Measurements from ENCODE around the gene CFAP54. TPM values are rescaled to one million over a fixed set of nuclear protein-coding genes. Genes with fewer than 3 reads are reported as not detected.

Gene CFAP54
- total and polyA plus RNA-seq, 2 of the 4 experiments (the other 2 are of a cell fraction), result 0.18 to 0.41 TPM

DNA sequence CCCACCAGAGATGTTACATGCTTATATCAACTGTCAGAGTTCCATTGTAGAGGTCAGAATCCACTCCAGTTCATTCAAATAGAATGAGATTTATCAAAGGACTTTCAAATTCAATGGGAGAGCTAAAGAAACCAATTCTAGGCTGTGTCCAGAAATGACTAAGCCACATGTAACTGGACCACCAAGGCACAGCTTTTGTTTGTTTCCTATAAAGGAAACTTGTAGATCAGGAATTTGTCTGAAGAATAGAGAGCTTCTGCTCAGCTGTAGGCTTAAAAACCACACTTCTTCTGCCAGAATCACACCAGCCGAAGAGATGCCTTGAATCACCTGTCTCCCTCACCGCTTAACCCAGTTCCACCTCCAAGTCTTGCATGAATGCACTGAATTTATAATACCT, 283.7 kb downstream of the CFAP54 start:
- H4K5ac ChIP-seq (ENCODE audit: low read depth, low read length), result no peak overlapping the region
- H3K18ac ChIP-seq (ENCODE audit: low read depth, low read length), result no peak overlapping the region
- ChIA-PET CTCF (no interaction called here), POLR2A (ENCODE audit: unreplicated experiment) (no interaction called here)
- no peak overlapping the region for H2AK9ac ChIP-seq (replicated peaks; ENCODE audit: low read depth, low read length, poor library complexity)
- no CpG with 5 or more reads among the region's 2 CpGs for WGBS, 2 experiments (ENCODE audit: extremely low coverage in 2 of 2, insufficient read length in 1 of 2)
- H2BK5ac ChIP-seq (ENCODE audit: low read depth, low read length, poor library complexity, severe bottlenecking), result no peak overlapping the region
- H2AK5ac ChIP-seq (ENCODE audit: low read depth, low read length), result no peak overlapping the region
- no peak overlapping the region for H3K4ac ChIP-seq (ENCODE audit: low read depth, low read length)
- no peak for TF ChIP-seq MAFK (IDR thresholded peaks at IDR 0.05; ENCODE audit: low read depth, low read length)
- TF ChIP-seq SMC3 (IDR thresholded peaks at IDR 0.05; ENCODE audit: low read depth, low read length), result no peak
- no peak for TF ChIP-seq POLR2A (IDR thresholded peaks at IDR 0.05; ENCODE audit: low read depth, low read length)
- no peak for TF ChIP-seq RAD21 (IDR thresholded peaks at IDR 0.05; ENCODE audit: low read length)
- TF ChIP-seq CEBPB (IDR thresholded peaks at IDR 0.05; ENCODE audit: low read depth, low read length), result no peak
- no peak overlapping the region for H2BK20ac ChIP-seq (ENCODE audit: low read depth, low read length)
- intact Hi-C loops (cut with micrococcal nuclease) (no loop called here), in situ Hi-C loops (cut with MboI; ENCODE audit: low sequenced_read_pairs) (no loop called here), dilution Hi-C loops (cut with HindIII; ENCODE audit: low sequenced_read_pairs, unreplicated experiment) (no loop called here)
- no peak overlapping the region for H2AFZ ChIP-seq (replicated peaks; ENCODE audit: low read length, poor library complexity)
- no peaks in the 10 kb centered on the region for H4K20me1 ChIP-seq (ENCODE audit: insufficient read depth, low read length)
- no peak overlapping the region for H3K27ac ChIP-seq (ENCODE audit: insufficient read depth, low read length)
- H2BK120ac ChIP-seq (ENCODE audit: low read depth, low read length), result no peak overlapping the region
- no peak overlapping the region for H3K23ac ChIP-seq (ENCODE audit: low read depth, low read length)
- no peak overlapping the region for H3K56ac ChIP-seq (ENCODE audit: extremely low read depth, insufficient read depth, low read length)
- H3K4me3 ChIP-seq (ENCODE audit: insufficient read depth, low read depth, low read length), result no peak overlapping the region
- no peaks in the 10 kb centered on the region for H3K4me1 ChIP-seq (ENCODE audit: control insufficient read depth, insufficient read depth, low read length)
- BruUV-seq (replicated peaks), result no TSS peak
- no peak overlapping the region for H2BK15ac ChIP-seq (ENCODE audit: low read depth, low read length)
- no peaks in the 10 kb centered on the region for H3K79me1 ChIP-seq (ENCODE audit: low read depth in 1 of 2, low read length in 2 of 2)
- H3K27me3 ChIP-seq (ENCODE audit: control insufficient read depth, insufficient read depth, low read length), result no peaks in the 10 kb centered on the region
- ATAC-seq (ENCODE audit: low read depth), result no peak
- H3K9ac ChIP-seq (ENCODE audit: low read depth, low read length), result no peak overlapping the region
- H4K91ac ChIP-seq (ENCODE audit: insufficient read depth, low read depth, low read length), result no peak overlapping the region
- no peak for DNase-seq
- H3K36me3 ChIP-seq (ENCODE audit: control insufficient read depth, insufficient read depth, low read length), result no peaks in the 10 kb centered on the region
- no peak overlapping the region for H4K8ac ChIP-seq (ENCODE audit: low read depth in 2 of 2, low read length in 2 of 2)
- no peaks in the 10 kb centered on the region; the same call in 1 of the 2 replicates for H3K9me1 ChIP-seq (ENCODE audit: insufficient read depth, low read length)
- H3K9me3 ChIP-seq (ENCODE audit: control insufficient read depth, insufficient read depth, low read length), result no peaks in the 10 kb centered on the region
- H3K14ac ChIP-seq (replicated peaks; ENCODE audit: low read depth, low read length), result no peak overlapping the region
- no peak overlapping the region for H3K4me2 ChIP-seq (ENCODE audit: low read depth, low read length)

All from IMR-90 (cell line).